Stimulated activated naive CD8-positive, alpha-beta T cell treated with anti-CD3 and anti-CD28 coated beads, Interleukin-15, Interleukin-2, amounts not matched to agents 100 U/mL and 50 U/mL, for 24 hours (primary cell): ENCODE data around the gene MLYCD.

ENCODE experiments used
- ATAC-seq: fragments of 150-1000 bp; cut with Tn5 transposase; one replicate; pipeline ENCODE4 v1.10.0; 2021
- DNase-seq: peaks from one replicate; pipeline ENCODE4 v3.0.0; 2021

Gene MLYCD

DNA sequence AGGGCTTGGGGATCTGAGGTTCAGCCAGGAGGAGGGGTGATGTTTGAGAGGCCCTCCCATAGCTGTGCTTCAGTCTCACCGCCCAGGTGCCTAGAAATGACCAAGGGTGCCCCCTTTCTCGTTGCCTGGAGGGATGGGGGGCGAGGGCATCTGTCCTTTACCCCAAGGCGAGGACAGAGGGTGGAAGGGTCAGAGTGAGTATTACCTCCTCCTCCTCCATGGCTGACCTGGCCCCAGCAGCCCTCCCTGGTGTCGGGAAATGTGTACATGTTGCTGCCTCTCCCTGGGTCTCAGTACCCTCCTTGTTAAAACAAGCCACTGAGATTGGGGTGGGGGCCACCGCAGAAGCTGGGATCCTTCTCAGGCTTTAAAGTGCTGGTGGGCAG is 71.5 kb downstream of the MLYCD start:
- DNase-seq = no peak
- ATAC-seq = no peak

DNA sequence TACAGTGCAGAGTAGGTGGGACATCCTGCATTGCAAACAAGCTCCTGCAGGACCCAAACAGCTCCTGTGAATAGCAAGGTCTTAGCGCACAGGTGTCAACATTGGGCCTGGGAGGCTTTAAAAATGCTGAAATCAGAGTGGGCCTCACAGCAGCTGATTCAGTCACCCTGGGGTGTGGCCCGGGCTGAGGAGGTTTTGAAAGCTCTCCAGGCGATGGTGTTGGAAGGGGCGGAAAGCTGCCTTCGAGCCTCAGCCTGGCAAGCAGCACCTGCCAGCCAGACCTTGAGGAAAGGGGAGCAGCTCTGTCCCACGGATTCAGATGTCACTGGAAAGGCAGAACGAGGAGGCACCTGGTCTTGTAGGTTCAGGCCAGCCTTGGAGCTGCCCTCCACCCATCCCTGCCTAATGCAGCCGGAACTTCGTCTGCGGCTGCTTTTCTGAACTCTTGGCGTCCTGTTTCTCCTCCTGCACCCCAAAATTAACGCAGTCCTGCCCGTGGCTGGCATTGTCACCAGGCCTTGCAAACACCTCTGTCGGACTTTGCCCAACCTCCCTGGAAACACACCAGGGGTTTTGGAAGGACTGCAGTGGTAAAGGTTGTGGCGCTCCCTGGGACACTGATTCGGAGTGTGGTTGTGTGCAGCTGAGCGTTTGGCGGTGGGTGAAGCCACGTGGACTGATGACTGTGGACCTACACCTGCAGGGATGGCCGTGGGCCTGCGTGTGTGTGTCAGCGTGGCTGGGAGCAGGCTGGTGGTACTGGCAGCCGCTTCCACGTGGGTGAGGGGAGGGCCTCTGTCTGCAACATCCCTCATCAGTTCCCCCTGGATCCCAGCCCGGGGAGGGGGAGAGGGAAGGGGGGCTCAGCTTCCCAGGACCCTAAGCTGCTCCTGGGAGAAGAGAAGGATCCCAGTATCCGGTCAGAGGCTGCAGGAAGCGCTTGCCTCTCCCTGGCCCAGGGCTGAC is 72.5 kb downstream of the MLYCD start:
- ATAC-seq = no peak

DNA sequence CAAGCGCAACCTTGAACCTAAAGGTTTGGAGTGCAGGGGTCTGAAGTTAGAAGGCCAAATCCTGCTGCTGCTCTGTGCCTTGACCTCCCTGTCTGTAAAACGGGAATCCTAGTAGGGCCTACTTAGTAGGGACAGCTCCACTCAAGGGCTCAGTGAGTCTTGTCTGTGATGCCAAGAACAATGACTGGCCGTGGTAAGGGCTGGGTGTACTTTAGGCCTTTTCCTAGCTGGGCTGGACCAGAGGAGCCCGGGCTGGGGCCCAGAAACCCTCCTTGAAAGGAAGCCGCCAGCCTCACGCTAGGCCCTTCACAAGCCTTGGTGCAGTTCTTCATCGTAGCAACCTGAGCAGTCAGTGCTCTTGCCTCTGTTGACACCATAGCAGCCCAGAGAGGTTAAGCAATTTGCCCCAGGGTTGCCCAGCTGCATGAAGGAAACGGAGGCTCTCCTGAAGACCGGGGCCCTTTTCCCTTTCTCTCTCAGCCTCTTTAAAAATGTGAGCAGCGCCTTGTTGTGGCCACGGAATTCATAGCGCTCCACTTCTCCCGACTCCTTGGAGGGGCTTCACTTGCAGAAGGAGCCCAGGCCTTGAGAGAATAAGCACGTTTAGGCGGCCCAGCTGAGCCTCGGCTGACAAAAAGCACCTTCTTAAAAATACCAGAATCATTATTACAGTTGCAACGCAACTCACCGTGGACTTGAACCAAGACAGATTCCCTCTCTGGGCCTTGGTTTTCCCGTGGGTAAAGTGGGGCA is 73.5 kb downstream of the MLYCD start:
- ATAC-seq (no peak), DNase-seq (no peak)

More for the DNA sequence above, 72.5 kb downstream of the MLYCD start:
- DNase-seq = no peak

DNA sequence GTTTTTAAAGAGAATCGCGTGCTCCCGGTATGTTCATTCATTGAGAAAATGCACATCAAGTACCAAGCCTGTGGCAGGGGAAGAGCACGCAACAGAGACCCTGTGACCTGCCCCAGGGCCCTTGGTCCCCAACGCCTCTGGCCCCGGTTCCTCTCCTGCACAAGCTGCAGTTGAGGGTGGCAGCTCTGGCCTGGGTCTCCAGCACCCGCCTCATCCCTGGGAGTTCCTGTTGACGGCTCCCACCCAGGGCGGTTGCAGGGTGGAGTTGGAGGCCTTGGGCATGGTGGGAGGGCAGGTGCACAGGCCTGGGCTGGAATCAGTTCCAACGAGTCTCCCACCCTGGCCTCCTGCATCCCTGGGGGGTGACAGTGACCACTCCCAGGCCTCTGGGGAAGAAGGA is 74.2 kb downstream of the MLYCD start:
- ATAC-seq = no peak
- DNase-seq = no peak

DNA sequence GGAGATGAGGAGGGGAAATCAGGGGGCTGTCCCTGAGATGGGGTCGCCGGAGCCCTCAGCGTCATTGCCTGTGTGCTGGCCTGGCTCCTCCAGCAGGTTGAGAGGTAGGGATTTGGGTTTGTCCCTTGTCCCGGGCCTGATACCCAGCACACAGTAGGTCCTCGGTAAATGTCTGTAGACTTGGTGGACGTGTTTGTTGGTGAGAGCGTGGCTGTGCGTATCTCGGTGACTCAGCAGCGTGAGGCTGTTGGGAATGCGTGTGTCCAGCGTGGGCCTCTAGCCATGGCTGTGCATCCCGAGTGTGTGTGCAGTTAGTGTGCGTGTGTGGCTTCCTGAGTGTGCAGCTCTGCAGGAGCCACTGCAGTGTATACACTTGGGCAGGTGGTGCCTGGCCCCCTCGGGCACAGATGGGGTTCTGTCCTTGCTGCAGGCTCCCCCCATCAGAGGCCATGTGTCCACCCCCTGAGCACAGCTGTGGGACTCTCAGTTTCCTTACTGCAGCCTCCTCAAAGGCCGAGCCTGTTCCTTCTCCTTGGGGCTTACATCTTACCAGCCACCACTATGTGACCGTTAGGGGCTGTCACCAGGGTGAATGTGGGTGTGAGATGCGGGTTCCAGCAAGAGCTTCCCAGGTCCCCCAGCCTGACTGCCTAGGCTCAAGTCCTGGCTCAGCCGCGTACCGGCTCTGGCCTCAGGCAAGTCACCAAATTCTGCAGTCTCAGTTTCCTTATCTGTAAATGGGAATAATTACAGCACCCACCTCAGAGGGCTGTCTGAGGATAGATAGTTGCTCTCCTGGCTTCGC is 74.9 kb downstream of the MLYCD start:
- DNase-seq (no peak), ATAC-seq (peak; percentile 19)

DNA sequence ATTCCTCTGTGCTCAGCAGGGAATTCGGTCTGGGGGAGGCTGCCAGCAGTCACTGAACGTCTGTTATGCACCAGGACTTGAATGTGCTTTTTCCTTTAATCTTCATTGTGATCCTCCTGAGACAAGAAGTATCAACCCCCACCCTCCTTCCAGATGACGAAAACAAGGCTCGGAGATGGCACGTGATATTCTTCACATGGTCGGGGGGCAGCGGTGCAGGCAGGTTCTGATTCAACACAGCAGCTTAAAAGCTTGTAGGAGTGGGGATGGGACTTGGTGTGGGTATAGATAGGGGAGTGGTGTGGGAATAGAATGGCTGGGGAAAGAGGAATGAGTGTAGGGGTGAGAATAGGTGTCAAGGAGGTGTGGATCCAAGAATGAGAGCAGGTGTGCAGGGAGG is 75.6 kb downstream of the MLYCD start:
- ATAC-seq (no peak), DNase-seq (no peak)

DNA sequence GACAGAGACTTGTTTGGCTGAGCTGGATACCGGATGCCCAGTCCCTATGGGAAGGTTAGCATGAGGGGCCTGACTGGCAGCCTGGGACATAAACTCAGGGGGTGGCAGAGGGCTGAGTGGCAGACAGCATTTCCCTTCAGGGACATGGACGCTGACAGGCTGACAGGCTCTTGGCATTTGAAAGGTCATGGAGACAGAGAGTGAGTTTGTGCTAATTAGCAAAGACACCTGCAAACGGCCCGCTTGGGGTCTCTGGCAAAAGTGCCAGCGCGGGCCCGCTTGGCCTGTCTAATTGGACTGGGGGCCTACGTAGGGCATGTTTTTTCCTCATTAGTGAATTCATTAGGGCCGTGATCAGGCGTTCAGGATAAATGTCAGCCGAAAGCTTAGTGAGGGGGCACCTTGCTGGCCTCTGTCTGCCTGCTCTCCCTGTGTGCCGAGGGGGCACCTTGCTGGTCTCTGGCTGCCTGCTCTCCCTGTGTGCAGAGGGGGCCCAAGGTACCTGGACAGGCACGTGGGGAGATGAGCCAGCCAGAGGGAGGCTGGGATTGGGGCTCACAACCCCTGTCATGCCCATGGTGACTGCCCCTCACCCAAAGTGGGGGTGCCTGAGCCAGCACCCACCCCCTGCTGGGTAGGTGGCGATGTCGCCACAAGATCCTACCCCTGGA is 76.8 kb downstream of the MLYCD start:
- ATAC-seq = no peak
- no peak for DNase-seq
